ENCODE measurements around the gene CNTLN. TPM values are rescaled to one million over a fixed set of nuclear protein-coding genes. Genes with fewer than 3 reads are reported as not detected.

Gene CNTLN
- total RNA-seq, 1 donor: 17.7 TPM

DNA sequence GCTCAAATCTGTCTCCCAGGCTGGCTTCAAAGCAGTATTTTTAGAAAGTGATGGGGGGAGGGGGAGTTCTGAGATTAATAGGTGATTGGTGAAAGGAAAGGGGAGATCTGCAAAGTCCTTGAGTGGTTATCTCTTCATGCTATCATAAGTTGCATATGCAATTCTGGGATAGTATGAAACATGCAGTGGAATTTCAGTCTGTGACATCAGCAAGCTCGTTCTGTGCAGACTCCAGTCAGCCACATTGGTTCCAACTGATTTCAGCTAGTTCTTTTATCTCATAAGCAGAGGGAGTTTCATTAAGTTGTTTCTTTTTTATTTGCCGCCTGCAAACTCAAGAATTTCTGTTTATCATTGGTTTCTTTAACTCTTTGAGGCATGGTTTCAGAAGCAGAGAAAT, 263.5 kb downstream of the CNTLN start:
- Histone ChIP-seq H3K36me3 (ENCODE audit: insufficient read depth, low read length) (no peaks in the 10 kb centered on the region), H3K27ac (ENCODE audit: low read depth, low read length) (no peak overlapping the region), H3K4me3 (ENCODE audit: insufficient read depth, low read length) (no peak overlapping the region), H3K4me1 (ENCODE audit: insufficient read depth, low read length) (no peaks in the 10 kb centered on the region), H3K4me2 (ENCODE audit: insufficient read depth, low read length) (no peak overlapping the region), H2AFZ (ENCODE audit: low read length) (no peak overlapping the region), H3K79me2 (ENCODE audit: insufficient read depth, low read length) (no peaks in the 10 kb centered on the region), H3K27me3 (ENCODE audit: insufficient read depth, low read length) (no peaks in the 10 kb centered on the region), H4K20me1 (ENCODE audit: insufficient read depth, low read length) (no peaks in the 10 kb centered on the region), H3K9me3 (ENCODE audit: low read depth, low read length) (no peaks in the 10 kb centered on the region)
- no peak for DNase-seq (ENCODE audit: insufficient read length, low spot score, missing footprints)
- TF ChIP-seq CTCF (IDR thresholded peaks at IDR 0.05; ENCODE audit: extremely low read depth, low read depth, low read length): no peak

DNA sequence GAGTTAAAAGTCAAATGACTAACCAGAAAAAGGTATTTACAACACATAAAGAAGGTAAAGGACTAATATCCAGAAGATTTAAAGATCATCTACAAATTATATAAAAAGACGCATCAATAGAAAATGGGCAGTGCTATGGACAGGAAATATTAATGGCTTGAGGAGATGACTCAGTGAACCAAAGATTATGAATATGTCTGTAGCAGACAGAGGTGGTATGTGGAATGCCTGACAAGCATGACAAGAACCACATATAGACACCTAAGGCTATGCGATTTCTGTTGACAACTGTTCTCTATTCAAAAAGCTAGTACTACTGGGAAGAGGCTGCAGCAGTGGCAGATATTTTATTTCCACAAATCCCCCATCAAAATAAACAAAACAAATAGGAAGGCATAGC, 267.0 kb downstream of the CNTLN start:
- Histone ChIP-seq H2AFZ (ENCODE audit: low read length) (no peak overlapping the region), H3K27me3 (ENCODE audit: insufficient read depth, low read length) (no peaks in the 10 kb centered on the region), H4K20me1 (ENCODE audit: insufficient read depth, low read length) (no peaks in the 10 kb centered on the region), H3K36me3 (ENCODE audit: insufficient read depth, low read length) (no peaks in the 10 kb centered on the region), H3K4me3 (ENCODE audit: insufficient read depth, low read length) (no peak overlapping the region), H3K9me3 (ENCODE audit: low read depth, low read length) (no peaks in the 10 kb centered on the region), H3K79me2 (ENCODE audit: insufficient read depth, low read length) (no peaks in the 10 kb centered on the region), H3K4me2 (ENCODE audit: insufficient read depth, low read length) (no peak overlapping the region), H3K4me1 (ENCODE audit: insufficient read depth, low read length) (no peaks in the 10 kb centered on the region), H3K27ac (ENCODE audit: low read depth, low read length) (no peak overlapping the region)
- no peak for DNase-seq (ENCODE audit: insufficient read length, low spot score, missing footprints)
- TF ChIP-seq CTCF (IDR thresholded peaks at IDR 0.05; ENCODE audit: extremely low read depth, low read depth, low read length): no peak

GRCh38 chr9:17402309-17402708, 267.5 kb downstream of the CNTLN start:
- Histone ChIP-seq H3K4me2 (ENCODE audit: insufficient read depth, low read length) (no peak overlapping the region), H3K4me1 (ENCODE audit: insufficient read depth, low read length) (no peaks in the 10 kb centered on the region), H2AFZ (ENCODE audit: low read length) (no peak overlapping the region), H3K79me2 (ENCODE audit: insufficient read depth, low read length) (no peaks in the 10 kb centered on the region), H3K36me3 (ENCODE audit: insufficient read depth, low read length) (no peaks in the 10 kb centered on the region), H3K9me3 (ENCODE audit: low read depth, low read length) (no peaks in the 10 kb centered on the region), H3K27me3 (ENCODE audit: insufficient read depth, low read length) (no peaks in the 10 kb centered on the region), H3K27ac (ENCODE audit: low read depth, low read length) (no peak overlapping the region), H3K4me3 (ENCODE audit: insufficient read depth, low read length) (no peak overlapping the region), H4K20me1 (ENCODE audit: insufficient read depth, low read length) (no peaks in the 10 kb centered on the region)
- TF ChIP-seq CTCF (IDR thresholded peaks at IDR 0.05; ENCODE audit: extremely low read depth, low read depth, low read length): peak; percentile 35
- no peak for DNase-seq (ENCODE audit: insufficient read length, low spot score, missing footprints)

DNA sequence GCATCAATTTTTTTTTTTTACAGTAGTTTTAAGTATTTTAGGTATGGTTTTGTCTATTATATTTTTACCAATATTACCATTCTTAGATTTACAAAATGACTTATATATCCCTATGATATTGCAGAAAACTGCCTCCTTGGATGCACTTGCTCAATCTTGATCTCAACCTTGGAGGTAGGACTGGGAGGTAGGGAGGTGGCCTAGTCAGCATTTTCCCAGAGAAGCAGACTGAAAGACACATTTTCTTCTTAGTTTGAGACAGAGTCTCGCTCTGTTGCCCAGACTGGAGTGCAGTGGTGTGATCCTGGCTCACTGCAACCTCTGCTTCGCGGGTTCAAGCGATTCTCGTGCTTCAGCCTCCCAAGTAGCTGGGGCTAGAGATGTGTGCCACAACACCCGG, 268.7 kb downstream of the CNTLN start:
- no peak for DNase-seq (ENCODE audit: insufficient read length, low spot score, missing footprints)
- Histone ChIP-seq H3K36me3 (ENCODE audit: insufficient read depth, low read length) (no peaks in the 10 kb centered on the region), H2AFZ (ENCODE audit: low read length) (no peak overlapping the region), H3K4me3 (ENCODE audit: insufficient read depth, low read length) (no peak overlapping the region), H3K4me2 (ENCODE audit: insufficient read depth, low read length) (no peak overlapping the region), H3K79me2 (ENCODE audit: insufficient read depth, low read length) (no peaks in the 10 kb centered on the region), H3K27me3 (ENCODE audit: insufficient read depth, low read length) (no peaks in the 10 kb centered on the region), H3K9me3 (ENCODE audit: low read depth, low read length) (no peaks in the 10 kb centered on the region), H3K27ac (ENCODE audit: low read depth, low read length) (no peak overlapping the region), H3K4me1 (ENCODE audit: insufficient read depth, low read length) (no peaks in the 10 kb centered on the region), H4K20me1 (ENCODE audit: insufficient read depth, low read length) (no peaks in the 10 kb centered on the region)
- TF ChIP-seq CTCF (IDR thresholded peaks at IDR 0.05; ENCODE audit: extremely low read depth, low read depth, low read length): no peak
